Hepatocyte (in vitro differentiated cells): Measurements from ENCODE around the gene KIAA1614. TPM values are rescaled to one million over a fixed set of nuclear protein-coding genes. Genes with fewer than 3 reads are reported as not detected.

Experiments
- DNase-seq: peaks from one replicate; pipeline ENCODE4 v3.0.0-alpha.2; 2016; ENCODE audit warnings: low spot score
- H2AFZ ChIP-seq: fragments of 200-600 bp; sonication (generic); 2 replicates; pipeline ENCODE4 v1.6.0; 2016; ENCODE audit warnings: antibody characterized with exemption, mild to moderate bottlenecking
- H3K27ac ChIP-seq: fragments of 200-600 bp; sonication (generic); 2 replicates; pipeline ENCODE4 v1.5.1; 2016; ENCODE audit warnings: mild to moderate bottlenecking
- H3K27me3 ChIP-seq: fragments of 200-600 bp; sonication (generic); 2 replicates; pipeline ENCODE4 v1.6.1; 2016
- H3K36me3 ChIP-seq: fragments of 200-600 bp; sonication (generic); replicated peaks from 2 replicates; pipeline ENCODE4 v1.5.1; 2016; ENCODE audit warnings: low read depth; ENCODE audit not compliant: insufficient read depth
- H3K4me1 ChIP-seq: fragments of 200-600 bp; sonication (generic); 2 replicates; pipeline ENCODE4 v1.5.1; 2016; ENCODE audit warnings: mild to moderate bottlenecking, moderate library complexity; ENCODE audit not compliant: insufficient read depth
- H3K4me2 ChIP-seq: fragments of 200-600 bp; sonication (generic); 2 replicates; pipeline ENCODE4 v1.6.0; 2016
- H3K4me3 ChIP-seq: fragments of 200-600 bp; sonication (generic); 2 replicates; pipeline ENCODE4 v1.5.1; 2016; ENCODE audit warnings: mild to moderate bottlenecking
- H3K79me2 ChIP-seq: fragments of 200-600 bp; sonication (generic); 2 replicates; pipeline ENCODE4 v1.6.0; 2017; ENCODE audit warnings: mild to moderate bottlenecking
- H3K9me2 ChIP-seq: fragments of 200-600 bp; sonication (generic); replicated peaks from 2 replicates; pipeline ENCODE4 v1.6.0; 2017; ENCODE audit warnings: mild to moderate bottlenecking; ENCODE audit not compliant: insufficient read depth
- H3K9me3 ChIP-seq: fragments of 200-600 bp; sonication (generic); 2 replicates; pipeline ENCODE4 v1.5.1; 2016; ENCODE audit warnings: low read depth, mild to moderate bottlenecking
- H4K20me1 ChIP-seq: fragments of 200-600 bp; sonication (generic); 2 replicates; pipeline ENCODE4 v1.6.0; 2016; ENCODE audit warnings: mild to moderate bottlenecking; ENCODE audit not compliant: insufficient read depth, poor library complexity, severe bottlenecking
- EZH2 ChIP-seq: fragments of 200-600 bp; sonication (generic); IDR thresholded peaks from 2 replicates; pipeline ENCODE4 v1.6.1; 2016; ENCODE audit warnings: antibody characterized with exemption, mild to moderate bottlenecking, borderline replicate concordance
- EZH2phosphoT487 ChIP-seq: fragments of 200-600 bp; sonication (generic); IDR thresholded peaks from one replicate; pipeline ENCODE4 v1.6.1; 2018; ENCODE audit warnings: antibody characterized with exemption, mild to moderate bottlenecking, low read depth, moderate library complexity; ENCODE audit not compliant: unreplicated experiment, severe bottlenecking
- WGBS: methylation state at CpG from one replicate; pipeline ENCODE4 v1.1.6; 2016; ENCODE audit warnings: low lambda C conversion rate; ENCODE audit errors: missing lambda C conversion rate; 5-methylcytosine and 5-hydroxymethylcytosine counted together
- polyA plus RNA-seq: library from polyadenylated mRNA; unstranded; fragments of >200 nt; fragmentation: Nextera tagmentation; extraction: Ambion mirVana; gene quantifications from 2 replicates; pipeline ENCODE4 v1.2.1, GENCODE V29; 2016
- total RNA-seq: library from RNA; depleted of rRNA; stranded (reverse); fragments of >200 nt; gene quantifications from 2 replicates; pipeline ENCODE4 v1.2.3, GENCODE V29; 2014
- TF ChIP-seq, protein P1 (sequence below): fragments of 200-600 bp; sonication (generic); IDR thresholded peaks from 2 replicates; pipeline ENCODE4 v1.5.1; 2016; ENCODE audit warnings: antibody characterized with exemption, mild to moderate bottlenecking; ENCODE audit not compliant: poor library complexity

Gene KIAA1614
- total and polyA plus RNA-seq, 2 experiments from 2014 or later = 2.5 to 2.6 TPM

DNA sequence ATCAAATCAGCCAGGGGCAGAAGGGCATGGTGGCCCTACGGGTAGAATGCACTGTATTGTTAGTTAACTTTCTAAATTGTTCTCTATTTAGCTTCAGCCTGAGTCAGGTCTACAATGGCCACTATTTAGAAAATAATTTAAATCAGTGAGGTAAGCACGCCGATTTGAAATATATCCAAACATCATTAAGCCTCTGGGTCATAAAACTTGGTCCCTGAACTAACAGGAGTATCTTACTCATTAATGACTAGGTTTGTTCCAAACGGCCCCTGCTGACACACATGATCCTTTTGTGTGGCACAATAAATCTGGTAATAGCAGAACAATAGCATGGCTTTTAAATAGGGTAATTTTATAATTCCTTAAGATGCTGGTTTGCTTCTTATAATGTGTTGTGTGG, 61.5 kb downstream of the KIAA1614 start:
- no peak for DNase-seq
- Histone ChIP-seq H3K9me3 (no peaks in the 10 kb centered on the region), H3K4me2 (no peak overlapping the region), H2AFZ (no peak overlapping the region), H3K9me2 (no peaks in the 10 kb centered on the region), H3K4me3 (no peak overlapping the region), H3K4me1 (peaks cover 14% of the 10 kb centered on the region), H3K79me2 (peaks cover 5% of the 10 kb centered on the region), H3K27me3 (no peaks in the 10 kb centered on the region), H3K27ac (no peak overlapping the region), H3K36me3 (no peaks in the 10 kb centered on the region), H4K20me1 (no peaks in the 10 kb centered on the region)
- 41% methylated on average over 4 of the region's 4 CpGs for whole genome bisulfite sequencing
- TF ChIP-seq, protein P1, sequence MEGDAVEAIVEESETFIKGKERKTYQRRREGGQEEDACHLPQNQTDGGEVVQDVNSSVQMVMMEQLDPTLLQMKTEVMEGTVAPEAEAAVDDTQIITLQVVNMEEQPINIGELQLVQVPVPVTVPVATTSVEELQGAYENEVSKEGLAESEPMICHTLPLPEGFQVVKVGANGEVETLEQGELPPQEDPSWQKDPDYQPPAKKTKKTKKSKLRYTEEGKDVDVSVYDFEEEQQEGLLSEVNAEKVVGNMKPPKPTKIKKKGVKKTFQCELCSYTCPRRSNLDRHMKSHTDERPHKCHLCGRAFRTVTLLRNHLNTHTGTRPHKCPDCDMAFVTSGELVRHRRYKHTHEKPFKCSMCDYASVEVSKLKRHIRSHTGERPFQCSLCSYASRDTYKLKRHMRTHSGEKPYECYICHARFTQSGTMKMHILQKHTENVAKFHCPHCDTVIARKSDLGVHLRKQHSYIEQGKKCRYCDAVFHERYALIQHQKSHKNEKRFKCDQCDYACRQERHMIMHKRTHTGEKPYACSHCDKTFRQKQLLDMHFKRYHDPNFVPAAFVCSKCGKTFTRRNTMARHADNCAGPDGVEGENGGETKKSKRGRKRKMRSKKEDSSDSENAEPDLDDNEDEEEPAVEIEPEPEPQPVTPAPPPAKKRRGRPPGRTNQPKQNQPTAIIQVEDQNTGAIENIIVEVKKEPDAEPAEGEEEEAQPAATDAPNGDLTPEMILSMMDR = no peak
- TF ChIP-seq EZH2phosphoT487 (no peak), EZH2 (no peak)

DNA sequence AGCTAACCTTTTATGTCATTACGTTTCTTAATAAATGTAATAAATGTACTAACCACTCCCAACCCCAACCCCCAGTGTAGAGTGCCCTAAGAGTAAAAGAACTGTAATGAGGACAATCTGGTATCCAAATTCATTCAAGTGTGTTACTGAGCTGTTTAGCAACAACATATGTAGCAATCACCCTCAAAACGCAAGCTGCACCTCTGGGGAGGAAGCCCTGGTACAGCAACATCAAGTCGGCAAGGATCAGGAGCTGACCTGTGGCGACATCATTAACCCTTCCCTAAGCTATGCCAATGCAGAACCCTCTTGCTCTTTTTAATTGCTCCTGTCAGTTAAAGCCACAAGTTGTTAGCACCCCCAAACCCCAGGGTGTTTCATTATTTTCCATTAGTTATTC, 62.9 kb downstream of the KIAA1614 start:
- H3K36me3 ChIP-seq = no peaks in the 10 kb centered on the region
- no peak for TF ChIP-seq EZH2phosphoT487
- H3K27me3 ChIP-seq = no peaks in the 10 kb centered on the region
- H3K9me3 ChIP-seq = no peaks in the 10 kb centered on the region
- peaks cover 5% of the 10 kb centered on the region for H3K79me2 ChIP-seq
- H3K4me3 ChIP-seq = no peak overlapping the region
- H3K4me1 ChIP-seq = peaks cover 14% of the 10 kb centered on the region
- no peak overlapping the region for H2AFZ ChIP-seq
- no peak overlapping the region for H3K27ac ChIP-seq
- H4K20me1 ChIP-seq = no peaks in the 10 kb centered on the region
- DNase-seq = no peak
- H3K9me2 ChIP-seq = no peaks in the 10 kb centered on the region
- 66% methylated on average over 4 of the region's 4 CpGs for WGBS
- no peak overlapping the region for H3K4me2 ChIP-seq

DNA sequence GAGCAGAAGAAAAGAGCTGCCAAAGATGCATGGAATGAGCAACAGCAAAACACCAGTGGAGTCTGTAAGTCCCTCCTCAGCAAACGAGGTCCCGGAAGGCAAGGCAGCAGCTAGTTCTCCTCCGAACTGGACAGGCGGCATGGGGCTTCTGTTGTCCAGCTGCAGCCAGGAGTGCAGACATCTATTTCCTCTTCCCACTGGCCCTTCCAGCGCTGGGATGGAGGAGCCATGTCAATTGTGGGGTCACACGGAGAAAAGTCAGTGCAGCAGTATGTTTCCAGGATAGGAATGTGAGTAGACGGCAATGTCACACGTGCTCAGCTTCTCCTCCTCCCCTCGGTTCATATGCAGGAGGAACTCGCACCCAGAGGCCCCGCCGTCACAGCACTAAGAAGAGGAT, 63.5 kb downstream of the KIAA1614 start:
- H3K27ac ChIP-seq = no peak overlapping the region
- no peaks in the 10 kb centered on the region for H3K9me2 ChIP-seq
- H2AFZ ChIP-seq = no peak overlapping the region
- DNase-seq = no peak
- no peaks in the 10 kb centered on the region for H3K36me3 ChIP-seq
- H3K4me1 ChIP-seq = peaks cover 14% of the 10 kb centered on the region
- TF ChIP-seq, protein P1 = no peak
- no peak for TF ChIP-seq EZH2
- no peak for TF ChIP-seq EZH2phosphoT487
- H3K27me3 ChIP-seq = no peaks in the 10 kb centered on the region
- H3K9me3 ChIP-seq = no peaks in the 10 kb centered on the region
- no peak overlapping the region for H3K4me2 ChIP-seq
- no peaks in the 10 kb centered on the region for H4K20me1 ChIP-seq
- H3K79me2 ChIP-seq = peaks cover 5% of the 10 kb centered on the region
- no peak overlapping the region for H3K4me3 ChIP-seq
- 92% methylated on average over 12 of the region's 12 CpGs for WGBS

DNA sequence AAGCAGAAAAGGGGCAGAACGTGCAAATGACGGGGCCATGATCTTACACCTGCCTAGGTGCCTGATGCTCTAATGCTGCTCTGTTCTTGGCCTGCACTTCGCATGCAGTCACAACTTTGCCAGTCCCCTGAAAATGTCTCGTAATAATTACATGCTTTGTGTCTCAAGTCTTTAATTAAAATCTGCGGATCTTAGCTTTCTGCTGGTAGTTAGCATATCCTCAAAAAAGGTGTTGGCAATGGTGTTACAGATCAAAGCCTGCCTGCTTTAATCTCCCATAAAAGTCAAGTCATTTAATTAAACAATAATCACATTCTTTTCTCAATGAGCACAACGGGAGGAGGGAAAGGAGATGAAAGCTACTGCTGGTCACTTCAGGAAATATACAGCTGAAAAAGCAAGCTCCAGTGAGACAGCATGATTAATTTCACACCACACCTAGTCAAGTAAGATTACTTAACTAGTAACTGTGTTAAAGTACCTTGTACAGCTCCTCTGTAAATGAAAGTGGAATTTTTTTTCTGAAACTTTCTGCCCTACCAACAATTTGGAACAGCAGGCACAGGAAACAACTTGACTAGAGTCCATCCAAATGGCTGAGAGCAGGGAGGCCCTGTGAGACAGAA, 64.1 kb downstream of the KIAA1614 start:
- Histone ChIP-seq H2AFZ (no peak overlapping the region), H3K9me3 (no peaks in the 10 kb centered on the region), H3K4me1 (peaks cover 14% of the 10 kb centered on the region), H3K27ac (no peak overlapping the region), H4K20me1 (no peaks in the 10 kb centered on the region), H3K27me3 (no peaks in the 10 kb centered on the region), H3K4me2 (no peak overlapping the region), H3K9me2 (no peaks in the 10 kb centered on the region), H3K36me3 (no peaks in the 10 kb centered on the region), H3K4me3 (no peak overlapping the region), H3K79me2 (peaks cover 5% of the 10 kb centered on the region)
- 89% methylated on average over 6 of the region's 6 CpGs for WGBS
- TF ChIP-seq EZH2 (no peak), EZH2phosphoT487 (no peak)
- no peak for DNase-seq
